ENCODE measurements around the gene FCGBP. TPM values are rescaled to one million over a fixed set of nuclear protein-coding genes. Genes with fewer than 3 reads are reported as not detected.

Gene FCGBP
- total RNA-seq, 1 experiment from 2014 or later = 5.7 TPM

- Histone ChIP-seq H4K20me1 (ENCODE audit: insufficient read depth) (no peaks in the 10 kb centered on the region), H3K9ac (ENCODE audit: low read length) (no peak overlapping the region), H2AFZ (ENCODE audit: low read depth, low read length, poor library complexity, severe bottlenecking) (no peak overlapping the region), H3K4me1 (ENCODE audit: control insufficient read depth in 1 of 2, insufficient read depth in 2 of 2, low read length in 2 of 2) (peaks cover 0 to 9% of the 10 kb centered on the region in 2 experiments; a peak in 2 of 4 replicates), H3K79me2 (ENCODE audit: insufficient read depth, low read length) (no peaks in the 10 kb centered on the region), H3K27ac (ENCODE audit: low read depth, low read length) (no peak overlapping the region), H3K9me2 (ENCODE audit: insufficient read depth) (no peaks in the 10 kb centered on the region), H3K4me3 (replicated peaks in 1 of 2; ENCODE audit: low read depth in 1 of 2, low read length in 2 of 2) (no peak overlapping the region), H3K27me3 (ENCODE audit: insufficient read depth, low read length) (no peaks in the 10 kb centered on the region), H3K9me3 (ENCODE audit: control insufficient read depth in 1 of 2, insufficient read depth in 1 of 2, low read depth in 1 of 2, low read length in 2 of 2) (no peaks in the 10 kb centered on the region), H3K4me2 (ENCODE audit: low read length) (no peak overlapping the region), H3K36me3 (ENCODE audit: control insufficient read depth in 1 of 2, insufficient read depth in 2 of 2, low read length in 2 of 2) (no peaks in the 10 kb centered on the region)
- no peak for TF ChIP-seq FOSL1 (IDR thresholded peaks at IDR 0.05; ENCODE audit: low read depth)
- TF ChIP-seq EZH2 (IDR thresholded peaks at IDR 0.05) = no peak
- TF ChIP-seq JUND (IDR thresholded peaks at IDR 0.05) = no peak
- no peak for TF ChIP-seq REST (IDR thresholded peaks at IDR 0.05; ENCODE audit: low read depth)
- TF ChIP-seq SIN3A (IDR thresholded peaks at IDR 0.05; ENCODE audit: low read depth) = no peak
- no peak for TF ChIP-seq ZFX (IDR thresholded peaks at IDR 0.05)
- no peak for TF ChIP-seq ELF1 (IDR thresholded peaks at IDR 0.05; ENCODE audit: borderline replicate concordance, low read depth)
- no peak for TF ChIP-seq CEBPB (IDR thresholded peaks at IDR 0.05; ENCODE audit: low read depth)
- no peak for TF ChIP-seq CBX3 (IDR thresholded peaks at IDR 0.05; ENCODE audit: low read depth)
- no peak for TF ChIP-seq TCF7L2 (IDR thresholded peaks at IDR 0.05; ENCODE audit: borderline replicate concordance, extremely low read depth, insufficient read depth, insufficient read length)
- TF ChIP-seq CTCF (IDR thresholded peaks at IDR 0.05 in 2 of 3, conservative IDR thresholded peaks at IDR 0.05 in 1 of 3; ENCODE audit: borderline replicate concordance in 1 of 3, insufficient read depth in 1 of 3, low read depth in 2 of 3, low read length in 2 of 3) = no peak
- no peak for TF ChIP-seq ZNF274 (IDR thresholded peaks at IDR 0.05; ENCODE audit: low read depth, low read length)
- no peak for TF ChIP-seq YY1 (IDR thresholded peaks at IDR 0.05; ENCODE audit: extremely low read depth, insufficient replicate concordance, low read depth, low read length)
- no peak for TF ChIP-seq ZBTB33 (IDR thresholded peaks at IDR 0.05; ENCODE audit: extremely low read depth, insufficient replicate concordance, low read length)
- TF ChIP-seq RAD21 (IDR thresholded peaks at IDR 0.05; ENCODE audit: low read depth) = no peak
- intact Hi-C loops (cut with micrococcal nuclease) = no loop called here
- no TSS peak for BruUV-seq (replicated peaks)
- ATAC-seq (no peak), DNase-seq (ENCODE audit: low read depth, low spot score) (no peak)
- CTCF ChIA-PET = no interaction called here
- POLR2A ChIA-PET = no interaction called here
- RAD21 ChIA-PET (ENCODE audit: low non-redundant PET in 1 of 2, low total read pairs in 2 of 2, uncharacterized antibody in 2 of 2, unreplicated experiment in 2 of 2) = no interaction called here
These were observed 20.6 kb downstream of the FCGBP start for GRCh38 chr19:39913682-39914333.

All from HCT116 (cell line).